GM18907 (cell line): ENCODE data around the gene LDHB.
"Not testable (repeated sequence)": the region's sequence is repeated elsewhere in the genome, so short reads cannot be mapped to it uniquely, and the experiment has no call there.

Experiments used
- ATAC-seq: cut with Tn5 transposase; IDR thresholded peaks from one replicate; pipeline ENCODE4 v1.9.1; 2021; ENCODE audit warnings: mild to moderate bottlenecking, moderate library complexity; ENCODE audit not compliant: unreplicated experiment

Gene LDHB

GRCh38 chr12:21614506-21614905 lies 43.1 kb downstream of the LDHB start:
- ATAC-seq = no peak

GRCh38 chr12:21613931-21614330 lies 43.7 kb downstream of the LDHB start:
- ATAC-seq = no peak

- no peak for ATAC-seq
Measured at GRCh38 chr12:21608196-21608595, 49.4 kb downstream of the LDHB start.

- ATAC-seq = no peak
Measured at GRCh38 chr12:21607701-21608100, 49.9 kb downstream of the LDHB start.

GRCh38 chr12:21606175-21606574 lies 51.5 kb downstream of the LDHB start:
- no peak for ATAC-seq

- ATAC-seq = no peak
Measured at GRCh38 chr12:21604245-21605101, 53.2 kb downstream of the LDHB start, which contains the start of gene GYS2. Gene GYS2 (minus strand): TSS chr12:21604847. CDS start chr12:21604592, 255 bp downstream.

- no peak for ATAC-seq
Measured at GRCh38 chr12:21602774-21603173, 54.9 kb downstream of the LDHB start.

- ATAC-seq = no peak
Measured at GRCh38 chr12:21600196-21600595, 57.4 kb downstream of the LDHB start.

GRCh38 chr12:21599143-21599999 lies 58.3 kb downstream of the LDHB start:
- ATAC-seq = peak; percentile 79

- no peak for ATAC-seq
Measured at GRCh38 chr12:21598651-21599050, 59.0 kb downstream of the LDHB start.

- ATAC-seq = not testable (repeated sequence)
Measured at GRCh38 chr12:21595356-21595755, 62.3 kb downstream of the LDHB start.

GRCh38 chr12:21585485-21585884 lies 72.2 kb downstream of the LDHB start:
- ATAC-seq = no peak
